ENCODE measurements around the gene TNNT1.
"Not testable (repeated sequence)": the region's sequence is repeated elsewhere in the genome, so short reads cannot be mapped to it uniquely, and the experiment has no call there.

Gene TNNT1

DNA sequence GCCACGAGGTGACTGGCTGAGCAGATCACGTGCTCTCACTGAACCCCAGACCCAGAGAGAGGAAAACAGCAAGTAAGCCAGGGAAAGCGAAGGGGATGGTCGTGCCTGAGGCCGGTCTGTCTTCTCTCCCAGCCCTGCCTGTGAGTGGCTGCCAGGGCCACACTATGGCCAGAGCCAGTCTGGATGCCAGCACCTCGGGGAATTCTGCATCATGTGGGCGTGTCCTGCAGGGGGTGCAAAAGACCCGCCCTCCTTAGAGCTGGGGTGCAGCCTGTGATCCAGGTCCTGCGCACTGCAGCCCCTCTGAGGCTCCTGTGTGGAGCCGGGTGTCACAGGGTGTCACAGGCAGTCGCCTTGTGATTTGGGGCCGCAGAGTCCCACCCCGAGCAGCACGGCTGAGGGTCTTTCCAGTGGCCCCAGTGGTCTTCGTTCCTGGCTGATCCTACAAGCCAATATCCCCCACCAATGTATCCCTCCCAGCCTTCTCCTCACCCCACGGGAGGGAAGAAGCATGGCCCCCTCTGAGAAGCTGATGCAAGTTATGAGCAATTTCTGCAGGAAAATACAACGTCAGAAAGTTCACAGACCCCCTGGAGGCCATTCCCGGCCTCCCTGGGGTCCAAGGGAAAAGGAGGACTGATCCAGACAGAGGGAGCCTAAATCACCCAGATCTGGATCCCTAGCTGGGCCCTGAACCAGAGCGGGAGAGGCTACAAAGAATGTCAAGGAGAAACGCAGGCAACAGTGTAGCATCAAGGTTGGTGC lies 39.3 kb downstream of the TNNT1 start:
- no peak for DNase-seq (ENCODE audit: low read depth)

DNA sequence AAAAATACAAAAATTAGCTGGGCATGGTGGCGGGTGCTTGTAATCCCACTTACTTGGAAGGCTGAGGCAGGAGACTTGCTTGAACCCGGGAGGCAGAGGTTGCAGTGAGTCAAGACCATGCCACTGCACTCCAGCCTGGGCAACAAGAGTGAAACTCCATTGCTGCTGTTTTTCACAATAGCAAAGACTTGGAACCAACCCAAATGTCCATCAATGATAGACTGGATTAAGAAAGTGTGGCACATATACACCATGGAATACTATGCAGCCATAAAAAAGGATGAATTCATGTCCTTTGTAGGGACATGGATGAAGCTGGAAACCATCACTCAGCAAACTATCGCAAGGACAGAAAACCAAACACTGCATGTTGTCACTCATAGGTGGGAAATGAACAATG lies 41.8 kb downstream of the TNNT1 start:
- not testable (repeated sequence) for DNase-seq (ENCODE audit: low read depth)

DNA sequence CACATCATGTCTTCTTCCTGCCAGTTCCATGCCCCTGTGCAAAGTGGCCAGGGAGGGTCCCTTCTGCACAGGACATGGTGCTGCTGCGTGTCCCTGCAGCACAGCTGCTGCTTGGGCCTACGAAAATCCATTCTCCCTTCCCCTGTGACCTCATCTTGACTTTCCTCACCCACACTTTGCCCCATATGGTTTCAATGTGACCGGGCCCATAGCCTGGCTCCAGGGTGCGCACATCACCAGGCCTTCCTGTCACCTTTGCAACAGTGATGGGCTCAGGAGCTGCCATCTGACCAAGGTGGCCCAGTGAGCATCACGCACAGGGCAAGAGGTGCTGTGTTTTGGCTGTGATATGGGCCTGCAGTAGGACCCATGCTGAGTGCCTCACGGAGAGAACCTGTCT lies 42.4 kb downstream of the TNNT1 start:
- no peak for DNase-seq (ENCODE audit: low read depth)

DNA sequence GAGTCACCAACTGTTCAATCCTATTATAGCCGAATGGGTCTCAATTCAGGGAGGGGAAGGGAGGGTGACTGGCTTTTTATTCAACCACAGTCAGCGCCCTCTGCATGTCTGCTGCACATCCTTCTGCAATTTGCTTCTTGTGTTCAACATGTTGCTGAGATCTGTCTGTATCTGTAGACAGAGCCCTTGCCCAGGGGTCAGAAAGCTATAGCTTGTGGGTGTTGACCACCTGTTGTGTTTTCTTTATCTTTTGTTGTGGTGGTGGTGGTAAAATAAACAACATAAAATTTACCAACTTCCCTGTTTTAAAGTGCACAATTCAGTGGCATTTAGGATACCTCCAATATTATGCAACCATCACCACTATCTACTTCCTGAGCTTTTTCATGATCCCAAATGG lies 43.8 kb downstream of the TNNT1 start:
- no peak for DNase-seq (ENCODE audit: low read depth)

DNA sequence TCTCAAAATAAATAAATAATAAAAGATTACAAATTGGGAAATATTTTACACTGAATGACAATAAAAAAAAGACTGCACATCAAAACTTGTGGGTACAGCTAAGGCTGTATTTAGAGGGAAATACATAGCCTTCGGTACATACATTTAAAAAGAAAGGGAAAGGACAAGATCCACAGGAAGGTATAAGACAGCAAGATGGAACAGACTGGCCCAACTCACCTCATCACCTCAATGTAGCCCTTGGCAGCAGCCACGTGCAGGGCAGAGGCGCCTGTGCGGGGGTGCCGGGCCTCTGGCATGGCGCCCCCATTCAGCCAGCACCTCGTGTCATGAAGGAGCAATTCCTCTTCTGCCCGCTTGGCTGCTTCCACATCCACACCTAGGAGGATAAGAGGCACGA lies 45.8 kb downstream of the TNNT1 start:
- DNase-seq (ENCODE audit: low read depth), result no peak

DNA sequence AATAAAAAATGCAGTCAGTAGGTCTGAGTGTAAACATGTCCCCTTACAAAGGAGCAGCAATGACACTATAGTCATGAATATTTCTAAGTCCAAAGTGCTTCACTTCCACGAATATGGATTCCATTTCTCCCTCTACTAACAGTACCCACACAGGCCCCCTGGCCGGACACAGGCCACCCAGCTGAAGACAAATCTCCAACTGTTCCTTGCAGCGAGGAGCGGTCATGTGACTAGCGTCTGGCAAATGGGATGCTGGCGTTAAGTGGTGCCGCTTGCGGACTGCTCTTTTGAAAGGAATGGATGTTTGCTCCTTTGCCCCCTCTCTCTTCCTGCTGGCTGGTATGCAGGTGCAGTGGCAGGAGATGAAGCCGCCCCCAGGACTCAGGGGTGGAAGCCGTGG lies 47.7 kb downstream of the TNNT1 start:
- DNase-seq (ENCODE audit: low read depth), result no peak

DNA sequence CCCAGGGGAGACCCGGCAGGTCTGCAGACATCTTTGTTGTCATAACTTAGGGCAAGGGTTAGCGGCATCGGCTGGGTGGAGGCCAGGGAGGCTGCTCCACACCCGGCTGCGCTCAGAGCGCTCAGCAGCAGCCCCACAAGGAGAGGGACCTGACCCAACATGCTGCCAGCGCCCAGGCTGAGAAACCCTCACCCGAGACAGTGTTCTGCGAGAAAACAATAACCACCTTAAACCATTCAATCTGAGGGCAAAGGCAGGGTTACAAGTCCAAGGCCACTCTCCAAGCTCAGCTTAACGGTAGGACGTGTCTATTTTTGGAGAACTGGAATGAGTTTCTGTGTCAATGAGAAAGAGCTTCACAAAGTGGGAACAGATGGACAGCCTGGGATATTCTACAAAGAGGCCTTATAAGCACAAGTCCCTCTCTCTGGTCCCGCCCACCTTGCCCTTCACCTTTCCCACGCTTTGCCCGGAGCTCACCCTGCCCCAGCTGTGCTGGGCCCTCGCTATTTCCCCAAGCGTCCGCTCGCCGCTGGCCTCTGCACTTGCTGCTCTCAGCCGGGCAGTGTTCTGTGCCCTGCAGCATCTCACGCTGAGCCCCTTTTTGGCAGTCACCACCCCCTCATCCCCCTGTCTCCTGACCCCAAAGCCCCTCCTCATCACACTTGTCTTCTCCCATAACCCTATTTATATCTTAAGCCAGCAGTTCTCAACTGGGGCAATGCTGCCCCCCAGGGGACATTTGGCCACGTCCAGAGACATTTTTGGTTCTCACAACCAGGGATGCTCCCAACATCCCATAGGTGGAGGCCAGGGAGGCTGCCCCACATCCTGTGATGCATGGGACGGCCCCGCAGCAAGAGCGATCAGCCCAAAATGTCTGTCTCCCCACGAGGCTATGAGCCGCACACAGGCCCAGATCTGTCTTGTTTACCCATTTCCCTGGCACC lies 49.2 kb downstream of the TNNT1 start:
- no peak for DNase-seq (ENCODE audit: low read depth)

DNA sequence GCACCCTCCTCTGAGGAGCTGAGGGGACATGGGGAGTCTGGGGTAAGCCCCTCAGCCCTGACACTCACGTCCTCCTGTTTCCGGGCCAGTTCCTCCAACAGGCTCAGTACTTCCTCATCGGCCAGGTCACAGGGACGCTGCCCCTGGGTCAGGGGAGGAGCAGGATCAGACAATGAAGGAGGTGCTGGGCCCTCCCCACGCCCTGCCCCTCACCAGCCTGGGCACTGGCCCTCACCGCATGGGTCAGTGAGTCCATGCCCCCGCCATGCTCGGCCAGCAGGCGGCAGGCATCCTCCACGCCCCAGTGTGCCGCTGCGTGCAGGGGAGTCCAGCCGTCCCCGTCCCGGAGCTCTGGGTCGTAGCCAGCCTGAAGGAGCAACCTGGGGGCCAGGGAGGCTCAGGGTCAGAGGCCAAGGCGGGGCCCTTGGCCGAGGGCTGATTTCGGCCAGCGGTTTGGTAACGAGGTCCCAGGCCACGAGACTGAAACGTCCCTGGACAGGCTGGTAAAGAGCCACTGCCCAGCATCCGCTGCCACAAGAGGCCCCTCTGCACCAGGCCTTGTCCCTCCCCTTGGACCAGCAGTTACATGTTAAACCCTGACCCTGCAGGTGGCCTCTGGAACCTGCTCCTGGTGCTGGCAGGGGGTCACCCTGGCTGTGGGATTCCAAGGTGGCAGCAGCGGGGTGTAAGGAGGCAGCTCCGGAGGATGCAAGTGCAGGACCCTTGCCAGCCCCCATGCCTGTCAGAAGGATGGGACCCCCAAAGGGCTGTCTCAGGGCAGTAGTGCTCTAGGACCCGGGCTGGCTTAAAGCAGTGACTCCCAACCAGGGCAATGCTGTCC lies 50.1 kb downstream of the TNNT1 start:
- DNase-seq (ENCODE audit: low read depth), result no peak

DNA sequence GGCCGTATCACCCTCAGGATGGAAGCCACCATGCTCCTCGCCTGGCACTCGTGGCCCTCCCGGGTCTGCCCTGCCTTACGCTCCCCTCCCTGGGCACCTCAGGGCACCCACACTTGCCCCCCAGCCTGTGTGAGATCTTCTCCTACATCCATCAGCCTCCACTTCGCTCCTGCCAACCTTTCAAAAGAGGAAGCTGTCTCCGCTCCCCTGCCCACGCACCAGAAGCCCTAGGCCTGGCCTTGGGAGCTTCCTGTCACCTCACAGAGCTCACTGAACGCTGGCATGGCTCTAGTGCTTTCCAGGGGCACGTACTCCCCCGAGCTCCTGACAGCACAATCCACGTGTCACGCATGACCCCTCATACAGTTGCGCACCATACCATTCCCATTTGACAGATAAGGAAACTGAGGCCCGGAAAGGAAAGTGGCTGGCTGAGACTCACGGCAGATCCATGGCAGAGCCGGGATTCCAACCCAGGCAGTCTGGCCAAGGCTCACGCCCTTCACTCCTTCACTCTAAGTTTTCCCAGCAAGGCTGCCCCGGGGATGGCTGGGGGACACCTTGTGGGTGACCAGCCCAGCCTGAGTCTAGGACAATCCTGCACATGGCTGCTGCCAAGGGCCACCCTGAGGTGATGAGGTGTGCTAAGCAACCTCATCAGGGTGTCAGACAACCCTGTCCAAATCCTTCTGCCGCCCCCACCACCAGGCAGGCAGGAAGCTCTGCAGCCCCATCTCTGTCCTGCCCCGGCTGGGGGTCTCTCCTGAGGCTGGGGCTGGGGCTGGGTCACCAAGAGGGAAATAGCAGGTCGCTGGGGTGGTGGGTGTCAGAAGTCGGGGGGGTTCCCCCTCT lies 50.9 kb downstream of the TNNT1 start:
- DNase-seq (ENCODE audit: low read depth), result no peak

DNA sequence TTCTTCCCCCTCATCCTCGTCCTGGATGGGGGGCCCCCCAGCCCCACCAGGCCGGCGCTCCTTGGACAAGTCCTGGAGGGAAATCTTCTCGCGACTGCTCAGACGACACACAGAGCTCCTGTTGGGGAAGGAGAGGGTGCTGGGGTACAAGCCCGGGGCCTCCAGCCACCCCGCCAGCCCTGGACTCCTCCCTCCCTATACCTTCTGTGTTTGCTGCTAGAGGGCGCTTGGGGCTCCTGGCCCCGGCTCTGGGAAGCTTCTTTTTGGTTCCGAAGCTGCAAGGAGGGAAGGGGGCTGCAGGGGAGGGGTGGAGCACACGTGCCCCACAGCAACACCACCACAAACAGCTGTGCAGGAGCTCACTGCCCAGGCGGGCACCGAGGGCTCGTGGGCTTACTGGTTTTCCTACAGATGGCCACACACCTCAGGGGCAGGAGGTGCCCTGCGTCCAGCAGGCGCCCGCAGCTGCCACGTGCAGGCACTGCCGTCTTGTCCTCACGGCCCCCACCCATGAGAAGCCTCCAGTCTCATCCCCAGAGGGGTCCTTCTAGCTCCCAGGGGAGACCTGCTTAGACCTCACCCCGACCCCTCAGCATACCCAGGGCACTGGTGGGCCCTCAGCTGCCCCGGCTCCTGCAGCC lies 52.8 kb downstream of the TNNT1 start:
- no peak for DNase-seq (ENCODE audit: low read depth)

DNA sequence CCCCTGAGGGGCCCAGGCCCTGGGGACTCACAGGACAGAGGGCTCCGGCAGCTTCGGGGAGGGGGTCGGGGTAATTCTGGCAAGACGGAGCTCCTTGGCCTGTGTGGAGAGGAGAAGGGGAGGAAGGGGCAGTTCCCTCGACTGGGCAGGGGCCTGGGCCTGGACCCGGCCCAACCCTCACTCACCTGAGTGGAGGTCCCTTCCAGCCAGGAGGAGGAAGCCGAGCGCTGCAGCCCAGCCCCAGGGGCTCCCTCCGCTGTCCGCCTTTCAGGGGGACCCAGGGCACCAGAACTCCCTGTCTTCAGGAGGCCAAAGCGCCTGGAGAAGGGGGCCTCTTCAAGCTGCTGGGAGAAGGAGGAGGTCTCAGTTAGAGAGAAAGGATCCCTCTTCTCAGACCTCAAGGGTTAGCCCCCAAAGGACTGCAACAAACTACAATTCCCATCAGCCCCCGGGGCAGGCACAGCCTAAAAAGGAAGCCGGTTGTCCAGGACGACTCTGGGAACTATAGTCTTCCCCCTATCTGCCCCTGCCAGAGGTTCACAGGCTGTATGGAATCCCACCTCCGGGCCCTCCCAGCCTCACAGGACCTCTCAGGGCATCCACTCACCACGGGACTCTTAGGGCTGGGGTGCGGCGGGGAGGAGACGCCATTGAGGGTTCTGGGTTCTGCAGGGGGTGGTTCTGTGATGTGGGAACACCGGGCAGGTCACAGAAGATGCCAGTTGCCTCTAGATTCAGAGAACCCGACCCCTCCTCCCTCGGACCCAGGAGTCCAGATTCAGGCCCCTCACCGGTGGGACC lies 53.5 kb downstream of the TNNT1 start:
- DNase-seq (ENCODE audit: low read depth), result no peak

DNA sequence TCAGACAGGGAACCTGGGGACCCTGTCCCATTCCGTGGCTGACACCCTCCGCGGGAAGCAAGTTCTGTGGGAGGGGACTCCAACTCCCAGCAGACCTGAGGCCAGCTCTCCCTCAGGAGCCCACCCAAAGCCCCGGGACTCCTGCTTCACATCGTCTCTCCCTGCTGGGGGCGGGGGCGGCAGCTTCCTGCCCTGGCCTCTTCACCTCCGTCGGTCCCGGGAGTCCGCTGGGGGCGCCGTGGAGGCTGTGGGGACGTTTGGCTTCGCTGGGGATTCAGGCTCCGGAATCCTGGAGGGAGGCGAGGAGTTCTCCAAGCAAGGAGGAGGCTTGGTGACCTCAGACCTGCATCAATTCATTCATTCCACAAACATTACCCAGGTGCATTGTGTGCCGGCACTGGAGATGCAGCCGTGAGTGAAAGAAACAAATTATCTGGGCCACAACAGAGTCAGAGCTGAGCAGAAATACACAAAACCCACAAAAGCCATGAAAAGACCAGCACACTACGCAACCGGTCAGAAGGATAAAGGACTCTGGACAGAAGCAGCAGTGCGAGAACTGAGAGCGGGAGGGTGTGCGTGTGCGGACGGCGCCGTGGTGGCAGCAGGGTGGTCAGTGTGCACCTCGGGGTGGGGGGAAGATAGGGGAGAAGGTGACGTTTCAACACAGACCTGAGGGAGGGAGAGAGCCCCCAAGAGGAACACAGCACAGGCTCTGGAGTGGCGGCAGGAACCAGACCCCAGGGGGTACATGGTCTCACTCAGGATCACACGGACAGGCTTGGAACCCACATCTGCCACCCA lies 54.3 kb downstream of the TNNT1 start:
- DNase-seq (ENCODE audit: low read depth), result no peak

DNA sequence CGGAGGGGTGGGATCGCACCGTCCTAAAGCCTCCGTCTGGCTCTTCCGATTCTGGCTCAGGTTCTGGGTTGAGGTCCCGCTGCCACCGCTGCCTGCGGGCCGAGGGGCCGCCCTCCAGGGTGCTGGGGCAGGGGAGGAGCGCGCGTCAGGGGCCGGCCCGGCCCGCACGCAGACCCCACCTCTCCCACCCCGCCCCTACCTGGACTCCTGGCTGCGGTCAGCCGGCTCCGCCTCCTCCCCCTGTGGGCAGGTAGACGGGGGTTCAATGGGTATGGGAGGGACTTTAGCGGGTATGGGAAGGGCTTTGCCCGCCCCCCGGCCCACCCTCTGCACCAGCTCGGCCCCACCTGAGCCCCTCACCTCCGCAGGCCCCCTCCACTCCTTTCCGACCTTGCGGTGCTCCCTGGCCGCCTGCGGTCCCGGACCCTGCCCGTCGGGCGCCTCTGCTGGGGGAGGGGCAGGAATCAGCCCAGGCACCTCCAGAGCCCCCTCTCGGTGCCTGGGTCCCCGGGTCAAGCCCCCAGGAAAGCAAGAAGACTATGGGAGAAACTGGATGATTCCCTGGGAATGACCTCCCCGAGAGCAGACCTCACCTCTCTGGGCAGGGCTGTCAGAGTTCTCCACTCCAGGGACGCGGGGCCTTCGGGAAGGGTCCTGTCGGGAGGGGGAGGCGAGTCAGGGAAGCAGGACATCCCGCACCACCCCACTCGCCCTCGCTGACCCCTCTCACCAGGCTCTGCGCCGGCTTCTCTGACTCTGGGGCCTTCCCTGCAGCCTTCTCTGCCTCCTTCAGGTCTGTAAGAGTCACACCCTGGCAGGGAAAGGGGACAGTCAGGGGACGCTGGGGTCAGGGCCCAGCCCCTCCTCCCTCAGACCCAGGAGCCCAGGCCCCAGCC lies 56.3 kb downstream of the TNNT1 start:
- DNase-seq (ENCODE audit: low read depth), result no peak

DNA sequence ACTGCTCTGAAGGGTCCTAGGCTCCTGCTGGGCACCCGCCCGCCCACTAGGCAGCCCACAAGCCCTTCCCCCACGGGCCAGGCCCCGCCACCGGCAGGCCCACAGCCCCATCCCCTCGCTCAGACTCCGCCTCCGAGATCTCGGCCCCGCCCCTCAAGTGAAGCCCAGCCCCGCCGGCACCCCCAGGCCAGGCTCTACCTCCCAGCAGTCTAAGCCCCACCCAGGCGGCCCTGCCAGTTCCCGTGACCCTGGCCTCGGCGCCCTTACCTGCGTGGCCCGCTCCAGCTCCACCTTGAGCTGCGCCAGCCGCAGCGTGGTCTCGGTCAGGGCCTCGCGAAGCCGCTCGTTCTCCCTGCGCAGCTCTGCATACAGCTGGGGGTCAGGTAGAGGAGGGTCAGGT lies 57.1 kb downstream of the TNNT1 start:
- no peak for DNase-seq (ENCODE audit: low read depth)

DNA sequence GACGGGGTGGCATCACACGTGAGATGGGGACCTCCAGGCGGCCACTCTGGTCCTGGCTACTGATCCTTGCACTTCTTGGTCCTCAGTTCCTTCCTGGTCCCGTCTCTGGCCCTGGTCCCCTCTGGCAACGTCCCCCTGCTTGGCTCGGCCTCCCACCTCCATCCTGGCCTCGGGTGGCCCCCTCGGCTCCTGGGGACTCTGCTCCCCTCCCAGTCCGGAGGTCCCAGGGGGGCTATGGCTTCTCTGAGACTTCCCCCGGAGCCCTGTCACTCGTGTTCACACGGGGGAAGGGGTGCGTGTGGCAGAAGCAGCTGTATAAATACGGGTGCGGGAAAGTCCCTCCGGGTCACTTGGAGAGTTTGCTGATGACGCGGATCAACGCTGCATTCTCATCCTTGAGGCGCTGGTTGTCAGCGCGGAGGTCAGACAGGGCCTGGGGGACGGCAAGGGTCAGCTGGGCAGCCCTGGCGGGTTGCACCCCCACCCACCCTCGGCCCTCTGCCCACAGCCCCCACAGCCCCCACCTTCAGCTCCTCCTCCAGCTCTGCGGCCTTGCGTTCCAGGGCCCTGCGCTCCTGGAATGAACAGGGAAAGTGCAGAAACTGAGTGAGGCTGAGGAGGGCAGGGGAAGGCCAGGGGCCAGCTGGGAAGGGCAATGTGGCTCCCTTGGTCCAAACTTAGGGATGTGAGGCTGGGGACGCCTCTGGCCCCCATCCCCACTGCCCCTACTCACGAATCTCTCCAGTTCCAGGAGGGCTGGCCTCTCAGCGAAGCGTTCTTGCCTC lies 57.7 kb downstream of the TNNT1 start:
- no peak for DNase-seq (ENCODE audit: low read depth)

DNA sequence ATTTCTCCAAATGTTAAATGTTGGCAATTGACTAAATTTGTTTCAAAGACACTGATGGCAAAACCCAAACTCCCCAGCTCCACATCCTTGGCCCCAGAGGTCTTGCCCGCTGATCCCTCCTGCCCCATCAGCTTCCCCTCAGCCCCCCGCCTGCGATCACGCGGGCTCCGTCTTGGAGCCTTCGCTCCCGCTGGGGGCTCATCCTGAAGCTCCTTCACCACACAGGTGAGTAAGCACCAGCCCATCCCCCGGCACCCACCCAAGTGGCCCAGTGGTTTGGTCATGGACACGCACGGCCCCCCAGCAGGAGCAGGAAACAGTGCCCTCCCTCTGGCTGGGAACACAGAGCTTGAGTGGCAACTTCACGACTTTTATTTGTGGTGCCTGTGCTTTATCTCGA lies 58.4 kb downstream of the TNNT1 start:
- DNase-seq (ENCODE audit: low read depth), result no peak

DNA sequence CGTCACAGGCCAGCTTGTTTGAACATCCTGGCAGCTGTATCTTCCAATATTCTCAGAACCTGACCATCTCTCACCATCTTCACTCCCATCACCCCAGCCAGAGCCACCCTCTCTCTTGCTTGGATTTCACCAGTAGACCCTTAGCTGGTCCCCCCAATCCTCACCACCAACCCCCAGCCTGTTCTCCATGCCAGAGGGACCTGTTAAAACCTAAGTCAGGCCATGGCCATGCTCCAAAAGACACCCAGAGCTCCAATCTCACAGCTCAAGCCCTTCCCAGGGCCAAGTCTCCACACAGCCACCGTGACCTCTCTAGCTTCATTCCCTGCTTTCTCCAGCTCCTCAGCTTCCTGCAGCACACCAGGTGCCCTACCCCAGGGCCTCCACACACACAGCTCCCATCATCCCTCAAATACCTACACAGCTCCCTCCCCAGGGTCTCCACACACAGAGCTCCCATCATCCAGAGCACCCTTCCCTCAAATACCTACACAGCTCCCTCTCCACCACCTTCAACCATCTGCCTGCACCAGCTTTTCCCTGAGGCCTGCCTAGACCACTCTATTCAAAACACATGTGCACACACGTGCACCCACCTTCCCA lies 59.6 kb downstream of the TNNT1 start:
- no peak for DNase-seq (ENCODE audit: low read depth)

All from stimulated activated CD8-positive, alpha-beta memory T cell treated with anti-CD3 and anti-CD28 coated beads, Interleukin-12 subunit alpha, Interleukin-12 subunit beta, amount 100 ng/mL, for 1 hour (primary cell).